GM12878 (cell line): ENCODE data around the gene CAPZB. TPM values are rescaled to one million over a fixed set of nuclear protein-coding genes. Genes with fewer than 3 reads are reported as not detected.

Experiments used
- ATAC-seq: fragments of 200-7000 bp; cut with Tn5 transposase; 3 replicates; pipeline ENCODE4 v1.9.1; 2020; ENCODE audit warnings: mild to moderate bottlenecking, moderate library complexity
- BruUV-seq: library from RNA; stranded (reverse); fragments of 400-500 nt; replicated peaks from 2 replicates; lab custom pipeline; 2021; lab: Mats Ljungman, UMichigan
- CTCF ChIA-PET: fragments of 300-600 bp; sonication (Branson Sonifier 250); formaldehyde crosslinking; extraction: SDS; loops from one replicate; lab custom pipeline; 2021; ENCODE audit warnings: inconsistent platforms; lab: Yijun Ruan, JAX
- POLR2A ChIA-PET: fragments of 350-600 bp; formaldehyde crosslinking; extraction: SDS; loops from one replicate; lab custom pipeline; 2021; ENCODE audit warnings: inconsistent platforms; lab: Charles Lee
- RAD21 ChIA-PET: fragments of 300-600 bp; sonication (Branson Sonifier 250); formaldehyde crosslinking; loops from one replicate; lab custom pipeline; 2023; ENCODE audit warnings: antibody characterized with exemption; ENCODE audit not compliant: unreplicated experiment; lab: Charles Lee
- SMC1A ChIA-PET: fragments of 300-600 bp; sonication (Branson Sonifier 250); formaldehyde crosslinking; loops from one replicate; lab custom pipeline; 2023; ENCODE audit not compliant: unreplicated experiment, uncharacterized antibody; lab: Charles Lee
- DNase-seq: peaks from one replicate; pipeline ENCODE4 v3.0.0-alpha.2; 2011; ENCODE audit warnings: low read depth, low spot score
- FAIRE-seq: peaks from 3 replicates; lab custom pipeline; 2011; peaks lifted over from hg19 to GRCh38; lab: Jason Lieb, UNC
- H2AFZ ChIP-seq: 2 replicates; pipeline ENCODE4 v1.6.0; 2011; ENCODE audit warnings: low read depth, low read length, control low read depth; ENCODE audit not compliant: control insufficient read depth
- H3K27ac ChIP-seq: 2 replicates; pipeline ENCODE4 v1.5.1; 2011; ENCODE audit warnings: control low read depth; ENCODE audit not compliant: control insufficient read depth, insufficient read depth
- H3K27me3 ChIP-seq, 2 experiments: replicated peaks in 1 of 2; 2 replicates each; pipeline versions ENCODE4 v1.6.0 to v1.6.1; 2011; ENCODE audit warnings: low read length in 1 of 2; ENCODE audit not compliant: control insufficient read depth in 2 of 2, insufficient read depth in 2 of 2
- H3K36me3 ChIP-seq, 2 experiments: 2 replicates each; pipeline ENCODE4 v1.5.1; 2011; ENCODE audit warnings: low read length in 1 of 2; ENCODE audit not compliant: control insufficient read depth in 2 of 2, insufficient read depth in 2 of 2
- H3K4me1 ChIP-seq: 2 replicates; pipeline ENCODE4 v1.6.1; 2011; ENCODE audit warnings: mild to moderate bottlenecking, low read length, moderate library complexity, mixed read lengths; ENCODE audit not compliant: control insufficient read depth, insufficient read depth
- H3K4me2 ChIP-seq: 2 replicates; pipeline ENCODE4 v1.6.0; 2011; ENCODE audit warnings: control low read depth; ENCODE audit not compliant: control insufficient read depth, insufficient read depth
- H3K4me3 ChIP-seq: fragments of 200-600 bp; sonication (generic); 2 replicates; pipeline ENCODE4 v1.5.1; 2016
- H3K79me2 ChIP-seq: 2 replicates; pipeline ENCODE4 v1.6.0; 2011; ENCODE audit warnings: low read length; ENCODE audit not compliant: control insufficient read depth, insufficient read depth
- H3K9ac ChIP-seq: 2 replicates; pipeline ENCODE4 v1.8.0; 2011; ENCODE audit warnings: low read length, control low read depth, mixed read lengths; ENCODE audit not compliant: control insufficient read depth, insufficient read depth
- H3K9me3 ChIP-seq: replicated peaks from 3 replicates; pipeline ENCODE4 v1.5.1; 2011; ENCODE audit warnings: mild to moderate bottlenecking, low read length; ENCODE audit not compliant: control insufficient read depth, insufficient read depth
- H4K20me1 ChIP-seq: 2 replicates; pipeline ENCODE4 v1.6.0; 2011; ENCODE audit not compliant: control insufficient read depth, insufficient read depth
- BCL3 ChIP-seq: IDR thresholded peaks from 2 replicates; pipeline ENCODE4 v1.6.1; 2011; ENCODE audit warnings: borderline replicate concordance, low read depth, mild to moderate bottlenecking, moderate library complexity, low read length; ENCODE audit not compliant: insufficient read depth, poor library complexity, severe bottlenecking
- GATAD2B ChIP-seq: fragments of 450-650 bp; conservative IDR thresholded peaks from 2 replicates; pipeline ENCODE4 v1.6.1; 2017; ENCODE audit warnings: low read depth, mild to moderate bottlenecking, moderate library complexity
- NFYA ChIP-seq: IDR thresholded peaks from 2 replicates; pipeline ENCODE4 v1.6.1; 2011; ENCODE audit warnings: low read depth, mild to moderate bottlenecking, low read length, improper control_type of control experiment, borderline replicate concordance
- POLR2A ChIP-seq: IDR thresholded peaks from 2 replicates; pipeline ENCODE4 v1.6.1; 2011; ENCODE audit warnings: low read depth, mild to moderate bottlenecking, low read length
- SRF ChIP-seq, 2 experiments: IDR thresholded peaks; 2 replicates each; pipeline ENCODE4 v1.6.1; 2011; ENCODE audit warnings: low read depth in 2 of 2, low read length in 2 of 2, mild to moderate bottlenecking in 1 of 2, moderate library complexity in 1 of 2
- TAF1 ChIP-seq: IDR thresholded peaks from 2 replicates; pipeline ENCODE4 v1.6.1; 2011; ENCODE audit warnings: mild to moderate bottlenecking, low read depth, low read length, borderline replicate concordance
- ZBTB11 ChIP-seq: fragments of 450-650 bp; formaldehyde crosslinking; IDR thresholded peaks from 2 replicates; pipeline ENCODE4 v1.5.0; 2022; ENCODE audit warnings: mild to moderate bottlenecking, missing genetic modification characterization
- WGBS: methylation state at CpG from one replicate; pipeline ENCODE4 v1.1.6; 2016; ENCODE audit warnings: low lambda C conversion rate; ENCODE audit not compliant: insufficient replicate concordance, insufficient coverage; ENCODE audit errors: missing lambda C conversion rate; 5-methylcytosine and 5-hydroxymethylcytosine counted together
- in situ Hi-C: fragments of 300-500 bp; cut with MboI; formaldehyde crosslinking; loops from 9 replicates; pipeline ENCODE4 v1.14.3; 2018; ENCODE audit warnings: mixed read lengths
- intact Hi-C: fragments of 100-400 bp; cut with micrococcal nuclease; formaldehyde crosslinking; loops from one replicate; pipeline ENCODE4 v1.14.2; 2022; ENCODE audit not compliant: unreplicated experiment
- polyA plus RNA-seq, 11 experiments: library from polyadenylated mRNA; depleted of rRNA in 4 of 11; unstranded in 6 of 11; stranded (reverse) in 5 of 11; fragments of >200 nt; fragmentation: Nextera tagmentation in 4 of 11; fragmentation: Illumina TruSeq in 1 of 11; extraction: Ambion mirVana in 4 of 11; extraction: Trizol in 1 of 11; gene quantifications; 1 replicate in 1 of 11; 2 replicates in 10 of 11; pipeline versions ENCODE4 v1.2.1 to v1.2.3, GENCODE V29; 2011 to 2016; ENCODE audit warnings: inconsistent platforms in 2 of 11, missing spikeins in 2 of 11, low read depth in 1 of 11
- total RNA-seq, 4 experiments: library from RNA; depleted of rRNA in 3 of 4; stranded (reverse); fragments of >200 nt in 3 of 4; fragmentation: Illumina TruSeq in 1 of 4; extraction: Trizol in 1 of 4; gene quantifications; 2 replicates each; pipeline versions ENCODE4 v1.2.1 to v1.2.3, GENCODE V29; 2013 to 2021

The CAPZB gene
- total and polyA plus RNA-seq, 10 of the 15 experiments (the other 5 are each of a cell fraction or from before 2014, with no cell fraction given), result 104 to 454 (median 213) TPM

GRCh38 chr1:19329611-19330010 lies 155.7 kb downstream of the CAPZB start:
- Histone ChIP-seq H3K79me2 (no peaks in the 10 kb centered on the region), H3K27ac (no peak overlapping the region), H3K9me3 (no peaks in the 10 kb centered on the region), H3K9ac (no peak overlapping the region), H3K4me3 (no peak overlapping the region), H3K27me3 (no peaks in the 10 kb centered on the region), H3K36me3 (peaks cover 4 to 10% of the 10 kb centered on the region in 2 experiments; a peak in 3 of 4 replicates), H4K20me1 (no peaks in the 10 kb centered on the region), H3K4me1 (no peaks in the 10 kb centered on the region), H3K4me2 (no peak overlapping the region), H2AFZ (no peak overlapping the region)
- in situ Hi-C loops (no loop called here), intact Hi-C loops (no loop called here)
- ChIA-PET CTCF (interaction anchor here (2.7 kb wide), 1 partner anchor 13 kb away, joined by 9 read pairs; no protein-coding TSS in a partner anchor), RAD21 (no interaction called here), POLR2A (no interaction called here), SMC1A (no interaction called here)
- FAIRE-seq (no peak), ATAC-seq (no peak), DNase-seq (no peak)
- no TSS peak for BruUV-seq
- 94% methylated on average over 5 of the region's 5 CpGs for WGBS
- TF ChIP-seq BCL3 (peak; percentile 9), NFYA (no peak)

- Histone ChIP-seq H3K4me2 (no peak overlapping the region), H4K20me1 (no peaks in the 10 kb centered on the region), H3K79me2 (no peaks in the 10 kb centered on the region), H3K4me3 (no peak overlapping the region), H3K9ac (no peak overlapping the region), H3K27me3 (no peaks in the 10 kb centered on the region), H3K9me3 (no peaks in the 10 kb centered on the region), H3K36me3 (peaks cover 4 to 12% of the 10 kb centered on the region in 2 experiments; a peak in 3 of 4 replicates), H2AFZ (no peak overlapping the region), H3K27ac (no peak overlapping the region), H3K4me1 (no peaks in the 10 kb centered on the region)
- intact Hi-C loops, result no loop called here
- CTCF ChIA-PET, result interaction anchor here (1.0 kb wide), 1 partner anchor 12 kb away, joined by 3 read pairs; no protein-coding TSS in a partner anchor
- SMC1A ChIA-PET, result no interaction called here
- FAIRE-seq (no peak), DNase-seq (no peak), ATAC-seq (no peak)
- no TSS peak for BruUV-seq
- RAD21 ChIA-PET, result no interaction called here
- TF ChIP-seq SRF (IDR thresholded peaks at IDR 0.05; ENCODE audit: low read depth in 2 of 2, low read length in 2 of 2) (no peak), GATAD2B (no peak), ZBTB11 (CRISPR knock-in tag) (no peak), TAF1 (no peak), POLR2A (peak; percentile 53; the same call in 1 of the 2 replicates)
- POLR2A ChIA-PET, result no interaction called here
- WGBS, result 90% methylated on average over 13 of the region's 13 CpGs
- in situ Hi-C loops, result no loop called here
Measured at GRCh38 chr1:19329188-19329587, 156.2 kb downstream of the CAPZB start.
